Neuronal stem cell (in vitro differentiated cells): ENCODE data around the gene ACSS3.

ENCODE experiments used
- DNase-seq: peaks from one replicate; pipeline ENCODE4 v3.0.0-alpha.2; 2013; ENCODE audit warnings: low spot score
- H2AFZ ChIP-seq: one replicate; pipeline ENCODE4 v1.6.1; 2013; ENCODE audit warnings: mild to moderate bottlenecking, low read length, inconsistent platforms
- H2AK5ac ChIP-seq: 2 replicates; pipeline ENCODE4 v1.6.1; 2013; ENCODE audit warnings: low read depth, mild to moderate bottlenecking, inconsistent platforms, low read length, moderate library complexity, mixed read lengths
- H2BK120ac ChIP-seq: 2 replicates; pipeline ENCODE4 v1.6.1; 2013; ENCODE audit warnings: low read depth, mild to moderate bottlenecking, inconsistent platforms, low read length, moderate library complexity, mixed read lengths
- H2BK12ac ChIP-seq: one replicate; pipeline ENCODE4 v1.6.1; 2013; ENCODE audit warnings: low read length, inconsistent platforms
- H2BK15ac ChIP-seq: 2 replicates; pipeline ENCODE4 v1.6.1; 2013; ENCODE audit warnings: mild to moderate bottlenecking, low read length, inconsistent platforms, mixed read lengths
- H2BK5ac ChIP-seq: one replicate; pipeline ENCODE4 v1.6.1; 2013; ENCODE audit warnings: inconsistent platforms, mild to moderate bottlenecking, low read length, moderate library complexity
- H3K14ac ChIP-seq: one replicate; pipeline ENCODE4 v1.6.1; 2013; ENCODE audit warnings: low read length, inconsistent platforms
- H3K18ac ChIP-seq: 2 replicates; pipeline ENCODE4 v1.6.1; 2013; ENCODE audit warnings: low read length, inconsistent platforms
- H3K23ac ChIP-seq: 2 replicates; pipeline ENCODE4 v1.6.1; 2013; ENCODE audit warnings: low read depth, mild to moderate bottlenecking, mixed read lengths, low read length, inconsistent platforms; ENCODE audit not compliant: poor library complexity
- H3K27ac ChIP-seq: replicated peaks from 3 replicates; pipeline ENCODE4 v1.5.1; 2013; ENCODE audit warnings: low read length, inconsistent platforms
- H3K27me3 ChIP-seq, 3 experiments: 2 replicates each; pipeline ENCODE4 v1.6.1; 2013; ENCODE audit warnings: low read length in 3 of 3, mild to moderate bottlenecking in 2 of 3, inconsistent platforms in 1 of 3, low read depth in 1 of 3, mixed read lengths in 1 of 3, moderate library complexity in 1 of 3; ENCODE audit not compliant: control insufficient read depth in 3 of 3, insufficient read depth in 3 of 3
- H3K36me3 ChIP-seq, 2 donors: replicated peaks in 1 of 2; 2 replicates each; pipeline ENCODE4 v1.6.1; 2013; ENCODE audit warnings: low read length in 2 of 2; ENCODE audit not compliant: control insufficient read depth in 2 of 2, insufficient read depth in 2 of 2
- H3K4ac ChIP-seq: 2 replicates; pipeline ENCODE4 v1.6.1; 2013; ENCODE audit warnings: inconsistent platforms, mild to moderate bottlenecking, low read length, moderate library complexity
- H3K4me1 ChIP-seq, 2 donors: 1 replicate in 1 of 2; 2 replicates in 1 of 2; pipeline ENCODE4 v1.6.1; 2013; ENCODE audit warnings: low read length in 2 of 2, low read depth in 1 of 2; ENCODE audit not compliant: control insufficient read depth in 2 of 2, insufficient read depth in 1 of 2
- H3K4me2 ChIP-seq: one replicate; pipeline ENCODE4 v1.6.1; 2013; ENCODE audit warnings: mild to moderate bottlenecking, low read length, inconsistent platforms; ENCODE audit not compliant: insufficient read depth, poor library complexity, severe bottlenecking
- H3K4me3 ChIP-seq, 2 donors: 2 replicates each; pipeline ENCODE4 v1.5.1; 2013; ENCODE audit warnings: low read length in 2 of 2, mild to moderate bottlenecking in 2 of 2, inconsistent platforms in 1 of 2, moderate library complexity in 1 of 2
- H3K79me1 ChIP-seq: one replicate; pipeline ENCODE4 v1.6.1; 2013; ENCODE audit warnings: low read depth, mild to moderate bottlenecking, inconsistent platforms, low read length, moderate library complexity
- H3K9ac ChIP-seq: one replicate; pipeline ENCODE4 v1.6.1; 2013; ENCODE audit warnings: mild to moderate bottlenecking, low read depth, low read length, inconsistent platforms; ENCODE audit not compliant: poor library complexity
- H3K9me3 ChIP-seq, 2 donors: replicated peaks in 1 of 2; 2 replicates each; pipeline versions ENCODE3 to v1.6.1; 2013; ENCODE audit warnings: low read length in 2 of 2, mild to moderate bottlenecking in 2 of 2, inconsistent platforms in 1 of 2, low read depth in 1 of 2, mixed read lengths in 1 of 2, moderate library complexity in 1 of 2; ENCODE audit not compliant: control insufficient read depth in 2 of 2, insufficient read depth in 1 of 2
- H4K8ac ChIP-seq: one replicate; pipeline ENCODE4 v1.6.1; 2013; ENCODE audit warnings: low read depth, mild to moderate bottlenecking, inconsistent platforms, low read length, moderate library complexity
- H4K91ac ChIP-seq: one replicate; pipeline ENCODE4 v1.6.1; 2013; ENCODE audit warnings: low read length, low read depth, mild to moderate bottlenecking, inconsistent platforms; ENCODE audit not compliant: poor library complexity
- WGBS, 2 donors: extraction: QIAGEN DNeasy Blood & Tissue Kit; methylation state at CpG; one replicate each; pipeline ENCODE4 v1.1.7; 2013; ENCODE audit warnings: missing lambda C conversion rate in 2 of 2, mixed read lengths in 1 of 2; ENCODE audit not compliant: insufficient read length in 2 of 2, insufficient replicate concordance in 1 of 2; ENCODE audit errors: extremely low coverage in 2 of 2; 5-methylcytosine and 5-hydroxymethylcytosine counted together

ACSS3 gene

DNA sequence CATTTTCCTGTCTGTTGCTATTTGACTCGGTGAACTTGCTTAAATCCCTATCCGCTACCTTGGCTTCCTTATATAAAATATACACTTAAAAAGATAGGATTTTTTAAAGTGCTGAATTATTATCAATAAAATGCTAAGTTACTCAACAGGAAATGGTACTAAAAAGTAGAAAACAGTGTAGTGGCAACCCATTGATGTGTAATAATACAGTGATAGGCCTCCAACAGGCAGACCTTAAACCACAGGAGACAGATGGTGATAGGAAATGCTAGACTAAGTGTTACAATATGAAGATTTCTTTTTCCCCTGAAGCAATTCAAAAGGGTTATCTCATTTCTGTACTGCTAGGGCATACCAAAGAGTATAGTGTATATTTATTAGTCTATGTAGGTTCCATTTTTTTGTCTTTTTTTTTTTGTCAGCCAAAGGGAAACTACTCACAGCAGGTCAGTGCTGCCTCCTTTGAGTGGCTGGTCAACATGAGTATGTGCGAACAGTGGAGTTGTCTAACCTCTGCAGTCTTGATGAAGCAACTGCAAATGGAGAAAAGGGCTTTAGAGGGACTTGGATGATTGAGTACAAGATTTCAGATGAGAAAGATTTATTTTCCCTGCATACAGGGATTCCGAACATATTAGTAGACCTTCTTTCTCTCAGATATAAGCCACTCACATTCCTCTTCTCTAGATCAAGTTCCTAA lies 183.8 kb downstream of the ACSS3 start:
- Histone ChIP-seq H3K4me1 (no peaks in the 10 kb centered on the region), H3K36me3 (no peaks in the 10 kb centered on the region), H3K27me3 (no peaks in the 10 kb centered on the region), H4K8ac (no peak overlapping the region), H3K9me3 (no peaks in the 10 kb centered on the region), H2BK12ac (no peak overlapping the region), H3K18ac (no peak overlapping the region), H2AK5ac (no peak overlapping the region), H2BK120ac (no peak overlapping the region), H3K4ac (no peak overlapping the region), H3K4me2 (no peak overlapping the region), H4K91ac (no peak overlapping the region), H3K14ac (no peak overlapping the region), H2BK5ac (no peak overlapping the region), H2BK15ac (no peak overlapping the region), H3K79me1 (no peaks in the 10 kb centered on the region), H2AFZ (no peak overlapping the region), H3K27ac (no peak overlapping the region), H3K4me3 (no peak overlapping the region), H3K23ac (no peak overlapping the region), H3K9ac (no peak overlapping the region)
- no CpG with 5 or more reads among the region's 4 CpGs for WGBS, 2 donors
- DNase-seq = no peak

DNA sequence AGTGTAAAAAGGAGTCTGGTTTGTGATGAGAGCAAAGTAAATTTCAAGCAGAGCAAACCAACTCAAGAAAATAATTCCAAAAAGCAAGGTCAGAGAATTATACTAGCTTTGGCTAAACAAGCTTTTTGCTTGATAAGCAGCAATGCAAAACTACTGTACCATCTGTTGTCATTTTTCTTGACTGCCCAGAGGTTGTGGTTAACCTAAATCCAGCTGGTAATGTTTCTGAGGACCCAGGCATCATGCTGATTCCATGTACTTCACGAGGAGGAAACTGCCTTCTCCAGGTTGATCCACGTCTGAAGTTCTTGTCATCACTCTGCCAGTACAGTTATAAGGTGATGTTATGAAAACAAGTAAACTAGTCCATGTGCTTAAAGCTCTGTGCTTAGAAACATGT lies 185.2 kb downstream of the ACSS3 start:
- Histone ChIP-seq H3K79me1 (no peaks in the 10 kb centered on the region), H2BK5ac (no peak overlapping the region), H2BK120ac (no peak overlapping the region), H3K27me3 (no peaks in the 10 kb centered on the region), H2BK12ac (no peak overlapping the region), H3K23ac (no peak overlapping the region), H3K9ac (no peak overlapping the region), H3K14ac (no peak overlapping the region), H2BK15ac (no peak overlapping the region), H3K4me1 (no peaks in the 10 kb centered on the region), H3K27ac (no peak overlapping the region), H3K18ac (no peak overlapping the region), H3K4ac (no peak overlapping the region), H4K8ac (no peak overlapping the region), H2AFZ (no peak overlapping the region), H3K9me3 (no peaks in the 10 kb centered on the region), H3K36me3 (no peaks in the 10 kb centered on the region), H3K4me3 (no peak overlapping the region), H2AK5ac (no peak overlapping the region), H3K4me2 (no peak overlapping the region), H4K91ac (no peak overlapping the region)
- no peak for DNase-seq
- no CpG with 5 or more reads among the region's 2 CpGs for WGBS, 2 donors

DNA sequence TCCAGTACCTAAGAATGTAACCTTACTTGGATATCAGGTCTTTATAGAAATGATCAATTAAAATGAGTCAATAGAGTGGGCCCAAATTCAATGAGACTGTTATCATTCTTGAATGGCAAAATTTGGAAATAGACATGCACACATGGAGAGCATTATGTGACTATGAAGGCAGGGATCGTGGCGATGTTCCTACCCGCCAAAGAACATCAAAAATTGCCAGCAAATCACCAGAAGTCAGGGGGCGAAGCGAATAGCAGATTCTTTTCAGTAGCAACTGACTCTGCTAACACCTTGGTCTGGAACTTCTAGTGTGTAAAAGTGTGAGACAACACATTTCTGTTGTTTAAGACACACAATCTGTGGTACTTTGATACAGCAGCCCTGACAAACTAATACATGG lies 192.5 kb downstream of the ACSS3 start:
- no peak overlapping the region for H2BK12ac ChIP-seq
- DNase-seq = no peak
- H2AFZ ChIP-seq = no peak overlapping the region
- H3K27ac ChIP-seq = no peak overlapping the region
- no peak overlapping the region for H3K4me3 ChIP-seq
- no peak overlapping the region for H2BK5ac ChIP-seq
- no peaks in the 10 kb centered on the region for H3K79me1 ChIP-seq
- H3K4me2 ChIP-seq = no peak overlapping the region
- H3K36me3 ChIP-seq = no peaks in the 10 kb centered on the region
- no peak overlapping the region for H3K23ac ChIP-seq
- no peak overlapping the region for H2AK5ac ChIP-seq
- H3K9ac ChIP-seq = no peak overlapping the region
- H4K91ac ChIP-seq = no peak overlapping the region
- H3K27me3 ChIP-seq = no peaks in the 10 kb centered on the region
- WGBS, 2 donors = no CpG with 5 or more reads among the region's 5 CpGs
- no peak overlapping the region for H4K8ac ChIP-seq
- H3K18ac ChIP-seq = no peak overlapping the region
- no peak overlapping the region for H3K14ac ChIP-seq
- no peaks in the 10 kb centered on the region for H3K4me1 ChIP-seq
- no peaks in the 10 kb centered on the region for H3K9me3 ChIP-seq
- H2BK120ac ChIP-seq = no peak overlapping the region
- no peak overlapping the region for H2BK15ac ChIP-seq
- H3K4ac ChIP-seq = no peak overlapping the region

DNA sequence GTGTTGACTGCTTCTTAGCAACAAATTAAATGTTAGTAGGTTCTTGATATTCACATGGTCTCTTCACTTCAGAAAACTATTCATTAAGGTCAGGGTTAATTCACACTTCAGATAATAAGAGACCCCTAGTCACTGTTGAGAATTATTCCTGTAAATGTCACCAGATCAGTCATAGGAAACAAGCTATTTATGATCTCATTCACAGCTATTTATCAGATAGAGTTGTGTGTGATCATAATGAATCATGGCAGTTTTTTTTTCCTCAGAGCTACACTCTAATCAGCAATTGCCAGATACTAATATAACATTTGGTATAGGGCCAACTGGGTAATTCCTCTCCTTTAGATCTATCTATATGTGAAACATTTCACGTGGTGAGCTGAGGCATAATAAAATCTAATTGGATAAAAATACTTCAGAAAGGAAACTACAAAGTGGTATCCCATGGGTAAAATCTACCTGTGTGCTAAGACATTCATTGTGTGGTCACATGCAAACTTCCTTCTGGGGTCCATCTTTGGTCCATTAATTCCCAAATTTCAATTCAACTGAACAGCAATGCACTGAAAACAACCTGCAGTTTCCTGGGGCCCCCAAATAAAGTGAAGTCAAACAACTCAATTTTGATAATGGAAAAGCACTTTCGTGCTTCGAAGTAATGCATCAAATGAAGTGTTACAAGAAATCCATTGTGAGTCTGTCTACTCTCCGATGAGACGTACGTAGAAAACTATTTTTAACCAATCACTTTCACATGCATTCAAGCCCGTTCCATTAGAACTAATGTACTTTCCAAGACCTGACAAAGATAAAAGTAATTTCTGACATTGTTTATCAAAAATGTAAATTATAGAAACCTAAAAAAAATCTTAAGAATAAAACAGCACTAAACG lies 197.0 kb downstream of the ACSS3 start:
- Histone ChIP-seq H3K14ac (no peak overlapping the region), H2AK5ac (no peak overlapping the region), H3K4me3 (no peak overlapping the region), H3K27ac (no peak overlapping the region), H2AFZ (no peak overlapping the region), H4K8ac (no peak overlapping the region), H3K36me3 (no peaks in the 10 kb centered on the region), H3K9me3 (no peaks in the 10 kb centered on the region), H3K4ac (no peak overlapping the region), H3K9ac (no peak overlapping the region), H3K4me1 (no peaks in the 10 kb centered on the region), H2BK5ac (no peak overlapping the region), H3K23ac (no peak overlapping the region), H3K27me3 (no peaks in the 10 kb centered on the region), H3K4me2 (no peak overlapping the region), H2BK15ac (no peak overlapping the region), H2BK120ac (no peak overlapping the region), H2BK12ac (no peak overlapping the region), H4K91ac (no peak overlapping the region), H3K79me1 (no peaks in the 10 kb centered on the region), H3K18ac (no peak overlapping the region)
- no CpG with 5 or more reads among the region's 8 CpGs for WGBS, 2 donors
- no peak for DNase-seq
